C4-2B (cell line): Measurements from ENCODE around the gene PPHLN1.

Experiments
- H3K27ac ChIP-seq: fragments of 450-650 bp; 2 replicates; pipeline ENCODE4 v1.5.1; 2017
- ZFX ChIP-seq: fragments of 450-650 bp; IDR thresholded peaks from 2 replicates; pipeline ENCODE4 v1.6.1; 2017
- TF ChIP-seq, protein P1 (sequence below): fragments of 450-650 bp; conservative IDR thresholded peaks from 2 replicates; pipeline ENCODE4 v1.5.1; 2017; ENCODE audit warnings: mild to moderate bottlenecking

The PPHLN1 gene

DNA sequence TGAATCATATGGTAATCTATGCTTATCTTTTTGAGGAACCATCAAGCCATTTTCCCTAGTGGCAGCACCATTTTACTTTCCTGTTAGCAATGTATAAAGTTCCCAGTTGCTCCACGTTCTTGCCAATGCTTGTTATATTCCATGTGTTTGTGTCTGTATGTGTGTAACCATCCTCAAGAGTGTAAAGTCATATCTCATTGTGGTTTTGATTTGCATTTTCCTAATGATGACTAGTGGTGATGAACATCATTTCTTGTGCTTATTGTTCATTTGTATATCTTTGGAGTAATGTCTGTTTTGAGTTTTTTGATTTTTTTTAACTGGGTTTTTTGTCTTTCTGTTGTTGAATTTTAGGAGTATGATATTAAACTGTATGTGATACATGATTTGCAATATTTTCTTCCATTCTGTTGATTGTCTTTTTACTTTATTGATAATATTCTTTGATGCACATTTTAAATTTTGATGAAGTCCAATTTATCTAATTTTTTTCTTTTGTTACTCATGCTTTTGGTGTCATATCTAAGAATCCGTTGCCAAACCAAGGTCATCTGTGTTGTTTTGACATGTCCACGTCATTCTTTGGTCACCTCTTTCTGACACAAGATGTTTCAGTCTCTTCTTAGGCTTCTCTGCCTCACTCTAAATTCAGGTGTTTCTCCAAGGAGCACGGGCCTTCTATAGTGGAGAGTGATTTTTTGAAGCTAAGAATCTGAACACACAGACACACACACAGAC is 36.1 kb downstream of the PPHLN1 start:
- no peak for TF ChIP-seq ZFX

DNA sequence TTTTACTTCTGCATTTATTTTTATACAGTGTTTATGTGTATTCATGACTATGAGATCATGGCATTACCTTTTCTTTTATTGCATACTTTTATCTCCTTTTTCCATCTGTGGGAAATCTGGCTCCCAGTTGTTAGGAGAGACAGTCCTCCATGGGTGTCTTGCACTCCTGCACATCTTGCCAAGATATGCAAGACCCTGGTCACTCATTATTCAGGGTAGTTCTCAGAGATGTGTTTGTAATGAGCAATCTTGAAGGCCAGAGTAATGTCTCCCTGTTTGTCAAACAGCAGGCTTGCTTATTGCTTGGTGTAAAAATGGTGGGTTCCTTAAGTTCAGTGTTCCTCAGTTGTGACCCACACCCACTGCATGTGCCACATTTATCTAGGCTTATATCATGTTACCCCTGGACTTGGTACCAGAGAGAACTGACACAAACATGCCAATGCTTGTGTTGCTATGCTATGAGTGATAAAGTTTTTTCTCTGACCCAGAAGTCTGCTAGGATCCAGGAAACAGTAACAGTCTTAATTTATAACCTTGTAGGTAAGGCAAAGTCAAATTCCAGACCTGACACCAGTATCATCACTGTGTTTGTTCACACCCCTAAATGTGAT is 36.8 kb downstream of the PPHLN1 start:
- no peak overlapping the region for H3K27ac ChIP-seq
- TF ChIP-seq ZFX, result no peak

More for the DNA sequence above, 36.1 kb downstream of the PPHLN1 start:
- no peak overlapping the region for H3K27ac ChIP-seq

DNA sequence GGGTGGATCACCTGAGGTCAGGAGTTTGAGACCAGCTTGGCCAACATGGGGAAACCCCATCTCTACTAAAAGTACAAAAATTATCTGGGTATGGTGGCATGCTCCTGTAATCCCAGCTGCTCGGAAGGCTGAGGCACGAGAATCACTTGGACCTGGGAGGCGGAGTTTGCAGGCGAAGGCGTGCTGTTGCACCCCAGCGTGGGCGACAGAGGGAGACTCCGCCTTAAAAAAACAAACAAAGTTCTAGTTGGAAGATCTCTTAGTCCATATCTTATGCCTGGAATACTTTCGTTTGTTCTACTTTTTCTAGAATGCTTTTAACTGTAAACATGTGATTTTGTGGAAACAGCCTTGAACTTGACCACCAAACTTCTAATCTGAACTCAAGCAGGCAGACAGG is 38.7 kb downstream of the PPHLN1 start:
- no peak for TF ChIP-seq ZFX
- TF ChIP-seq, protein P1, sequence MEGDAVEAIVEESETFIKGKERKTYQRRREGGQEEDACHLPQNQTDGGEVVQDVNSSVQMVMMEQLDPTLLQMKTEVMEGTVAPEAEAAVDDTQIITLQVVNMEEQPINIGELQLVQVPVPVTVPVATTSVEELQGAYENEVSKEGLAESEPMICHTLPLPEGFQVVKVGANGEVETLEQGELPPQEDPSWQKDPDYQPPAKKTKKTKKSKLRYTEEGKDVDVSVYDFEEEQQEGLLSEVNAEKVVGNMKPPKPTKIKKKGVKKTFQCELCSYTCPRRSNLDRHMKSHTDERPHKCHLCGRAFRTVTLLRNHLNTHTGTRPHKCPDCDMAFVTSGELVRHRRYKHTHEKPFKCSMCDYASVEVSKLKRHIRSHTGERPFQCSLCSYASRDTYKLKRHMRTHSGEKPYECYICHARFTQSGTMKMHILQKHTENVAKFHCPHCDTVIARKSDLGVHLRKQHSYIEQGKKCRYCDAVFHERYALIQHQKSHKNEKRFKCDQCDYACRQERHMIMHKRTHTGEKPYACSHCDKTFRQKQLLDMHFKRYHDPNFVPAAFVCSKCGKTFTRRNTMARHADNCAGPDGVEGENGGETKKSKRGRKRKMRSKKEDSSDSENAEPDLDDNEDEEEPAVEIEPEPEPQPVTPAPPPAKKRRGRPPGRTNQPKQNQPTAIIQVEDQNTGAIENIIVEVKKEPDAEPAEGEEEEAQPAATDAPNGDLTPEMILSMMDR, result no peak
- no peak overlapping the region for H3K27ac ChIP-seq

DNA sequence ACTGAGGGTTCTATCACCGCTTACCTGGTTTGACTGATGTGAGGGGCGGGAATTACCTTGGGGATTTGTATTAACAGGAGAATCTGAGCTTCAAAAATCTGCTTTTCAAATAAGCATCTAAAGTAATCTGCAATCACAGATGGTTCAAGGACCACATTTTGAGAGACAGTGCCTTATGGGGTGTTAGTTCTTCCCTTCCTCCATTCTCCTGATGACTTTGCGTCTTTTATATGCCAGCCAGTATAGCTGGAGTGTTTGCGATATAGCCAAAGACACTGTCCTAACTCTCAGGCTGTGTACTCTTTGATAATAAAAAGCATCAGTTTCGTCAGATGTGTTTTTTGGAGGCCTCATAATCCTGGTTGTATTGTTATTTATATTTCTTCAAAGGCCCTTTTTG is 39.5 kb downstream of the PPHLN1 start:
- TF ChIP-seq, protein P1, result no peak
- no peak for TF ChIP-seq ZFX
- no peak overlapping the region for H3K27ac ChIP-seq

DNA sequence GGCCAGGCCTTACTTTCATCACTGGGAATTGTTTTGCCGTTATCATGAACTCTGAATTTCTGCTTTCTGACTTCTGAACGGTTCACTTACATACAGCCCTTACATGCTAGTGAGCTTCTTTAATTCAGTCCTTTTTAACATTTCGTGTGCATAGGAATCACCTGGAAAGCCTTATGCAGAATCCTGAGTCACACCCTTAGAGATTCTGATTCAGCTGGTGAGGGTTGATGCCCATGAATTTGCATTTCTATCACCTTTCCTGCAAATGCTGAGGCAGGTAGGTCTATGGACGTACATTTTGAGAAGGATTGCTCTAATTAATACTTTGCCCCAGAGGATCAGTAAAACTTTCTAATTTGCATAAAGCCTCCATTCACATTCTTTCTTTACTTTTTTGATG is 44.0 kb downstream of the PPHLN1 start:
- no peak overlapping the region for H3K27ac ChIP-seq
- no peak for TF ChIP-seq ZFX
- TF ChIP-seq, protein P1, result no peak

DNA sequence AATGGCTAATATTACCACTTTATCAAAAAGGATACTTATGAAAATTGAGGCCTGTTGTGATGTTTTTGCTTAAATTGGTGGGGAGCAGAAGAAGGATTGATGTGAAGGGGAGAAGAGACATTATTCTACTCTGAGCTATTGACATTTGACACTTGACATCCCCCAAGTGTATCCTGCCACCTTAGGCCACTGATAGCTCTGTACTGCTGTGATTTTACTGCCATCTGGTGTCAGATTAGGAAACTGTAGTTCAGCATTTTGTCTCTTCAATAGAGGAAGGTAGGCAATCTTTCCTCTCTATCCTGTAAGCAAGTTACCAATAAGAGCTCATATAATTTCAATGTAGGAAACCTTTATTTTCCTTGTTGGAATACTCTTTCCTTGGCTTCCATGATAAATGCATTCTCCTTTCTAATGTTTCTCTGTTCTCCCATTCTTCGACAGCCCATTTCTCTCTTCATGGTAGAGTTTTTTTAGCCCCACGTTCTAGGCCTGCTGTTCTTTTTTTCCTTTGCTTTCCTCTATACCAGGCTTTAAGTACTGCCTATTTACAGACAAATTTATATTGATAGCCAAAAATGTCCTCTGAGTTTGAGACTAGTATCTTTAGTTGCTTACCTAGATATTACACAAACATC is 46.3 kb downstream of the PPHLN1 start:
- no peak overlapping the region for H3K27ac ChIP-seq
- TF ChIP-seq, protein P1, result peak; percentile 89
- TF ChIP-seq ZFX, result no peak

DNA sequence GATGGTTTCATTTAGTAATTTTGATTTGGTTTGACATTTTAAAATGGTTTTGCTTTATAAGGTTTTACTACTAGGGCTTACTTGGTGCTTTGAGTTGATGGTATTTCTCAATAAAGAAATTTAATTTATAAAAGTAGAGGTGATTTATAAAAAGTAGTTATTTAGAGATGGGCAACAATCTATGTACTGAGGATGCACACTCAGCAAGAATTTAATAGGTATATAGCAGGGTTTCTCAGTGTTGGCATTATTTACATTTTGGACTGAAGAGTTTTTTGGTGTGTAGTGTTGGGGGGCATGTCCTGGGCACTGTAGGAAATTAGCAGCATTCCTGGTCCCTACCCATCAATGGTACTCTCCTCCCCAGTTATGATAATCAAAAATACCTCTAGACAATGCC is 47.7 kb downstream of the PPHLN1 start:
- no peak overlapping the region for H3K27ac ChIP-seq

DNA sequence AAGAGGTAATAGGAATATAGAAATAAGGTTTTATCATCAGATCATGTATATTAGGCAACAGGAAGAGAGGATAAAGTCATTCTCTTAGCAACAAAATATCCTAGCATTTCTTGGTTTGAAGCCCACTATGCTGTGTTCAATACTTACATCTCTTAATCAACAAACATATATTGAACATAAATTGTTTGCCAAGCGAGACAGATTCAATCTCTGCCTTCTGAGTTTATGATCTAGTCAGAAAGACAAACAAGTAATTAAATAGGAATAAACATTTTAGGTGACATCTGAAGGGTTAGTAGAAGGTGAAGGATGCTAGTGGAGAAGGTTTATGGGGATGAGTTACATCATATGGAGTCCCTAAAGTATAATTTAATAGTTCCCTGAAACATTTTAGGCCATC is 54.8 kb downstream of the PPHLN1 start:
- TF ChIP-seq ZFX, result no peak
- TF ChIP-seq, protein P1, result no peak
- no peak overlapping the region for H3K27ac ChIP-seq

More for the DNA sequence above, 47.7 kb downstream of the PPHLN1 start:
- TF ChIP-seq, protein P1, result no peak
- TF ChIP-seq ZFX, result no peak
